ENCODE measurements around the gene GUSB.

Gene GUSB

DNA sequence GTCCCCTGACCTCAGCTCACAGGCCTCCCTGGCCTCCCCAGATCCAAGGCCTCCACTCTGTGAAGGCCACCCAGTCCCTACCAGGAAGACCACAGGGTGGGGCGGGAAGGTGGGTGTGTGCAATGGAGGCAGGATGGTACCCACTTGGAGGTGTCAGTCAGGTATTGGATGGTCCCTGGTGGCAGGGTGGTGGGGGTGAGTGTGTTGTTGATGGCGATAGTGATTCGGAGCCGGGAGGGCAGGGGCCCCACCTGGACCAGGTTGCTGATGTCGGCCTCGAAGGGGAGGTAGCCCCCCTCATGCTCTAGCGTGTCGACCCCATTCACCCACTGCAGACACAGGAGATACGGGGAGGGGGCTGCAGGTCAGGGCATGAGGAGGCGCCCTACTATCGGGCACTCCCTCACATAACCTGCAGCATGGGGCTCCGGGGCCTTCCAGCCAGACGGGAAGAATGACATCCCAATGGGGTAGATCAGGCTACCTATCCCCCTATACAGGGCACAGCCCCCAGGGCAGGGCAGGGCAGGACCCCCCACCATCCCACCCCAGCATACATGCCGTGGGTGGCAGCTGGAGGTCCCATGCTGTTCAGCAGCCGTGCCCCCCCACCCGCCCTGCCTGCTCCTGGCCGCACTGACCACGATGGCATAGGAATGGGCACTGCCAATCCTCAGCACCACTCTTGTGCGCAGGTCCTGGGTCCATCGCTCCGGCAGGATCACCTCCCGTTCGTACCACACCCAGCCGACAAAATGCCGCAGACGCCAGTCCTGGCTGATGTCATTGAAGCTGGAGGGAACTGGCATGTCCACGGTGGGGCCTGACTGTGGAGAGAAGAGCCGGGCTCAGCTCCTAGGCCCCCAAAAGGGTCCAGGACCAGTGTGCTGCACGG lies 2.2 kb downstream of the GUSB start:
- no peak overlapping the region for H3K4me3 ChIP-seq (ENCODE audit: control insufficient read depth, low read depth, low read length)
- DNase-seq (ENCODE audit: low read depth) = no peak
- TF ChIP-seq, protein P1, sequence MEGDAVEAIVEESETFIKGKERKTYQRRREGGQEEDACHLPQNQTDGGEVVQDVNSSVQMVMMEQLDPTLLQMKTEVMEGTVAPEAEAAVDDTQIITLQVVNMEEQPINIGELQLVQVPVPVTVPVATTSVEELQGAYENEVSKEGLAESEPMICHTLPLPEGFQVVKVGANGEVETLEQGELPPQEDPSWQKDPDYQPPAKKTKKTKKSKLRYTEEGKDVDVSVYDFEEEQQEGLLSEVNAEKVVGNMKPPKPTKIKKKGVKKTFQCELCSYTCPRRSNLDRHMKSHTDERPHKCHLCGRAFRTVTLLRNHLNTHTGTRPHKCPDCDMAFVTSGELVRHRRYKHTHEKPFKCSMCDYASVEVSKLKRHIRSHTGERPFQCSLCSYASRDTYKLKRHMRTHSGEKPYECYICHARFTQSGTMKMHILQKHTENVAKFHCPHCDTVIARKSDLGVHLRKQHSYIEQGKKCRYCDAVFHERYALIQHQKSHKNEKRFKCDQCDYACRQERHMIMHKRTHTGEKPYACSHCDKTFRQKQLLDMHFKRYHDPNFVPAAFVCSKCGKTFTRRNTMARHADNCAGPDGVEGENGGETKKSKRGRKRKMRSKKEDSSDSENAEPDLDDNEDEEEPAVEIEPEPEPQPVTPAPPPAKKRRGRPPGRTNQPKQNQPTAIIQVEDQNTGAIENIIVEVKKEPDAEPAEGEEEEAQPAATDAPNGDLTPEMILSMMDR (IDR thresholded peaks at IDR 0.05; ENCODE audit: control insufficient read depth, insufficient read depth, low read depth, low read length, missing control alignments) = no peak

DNA sequence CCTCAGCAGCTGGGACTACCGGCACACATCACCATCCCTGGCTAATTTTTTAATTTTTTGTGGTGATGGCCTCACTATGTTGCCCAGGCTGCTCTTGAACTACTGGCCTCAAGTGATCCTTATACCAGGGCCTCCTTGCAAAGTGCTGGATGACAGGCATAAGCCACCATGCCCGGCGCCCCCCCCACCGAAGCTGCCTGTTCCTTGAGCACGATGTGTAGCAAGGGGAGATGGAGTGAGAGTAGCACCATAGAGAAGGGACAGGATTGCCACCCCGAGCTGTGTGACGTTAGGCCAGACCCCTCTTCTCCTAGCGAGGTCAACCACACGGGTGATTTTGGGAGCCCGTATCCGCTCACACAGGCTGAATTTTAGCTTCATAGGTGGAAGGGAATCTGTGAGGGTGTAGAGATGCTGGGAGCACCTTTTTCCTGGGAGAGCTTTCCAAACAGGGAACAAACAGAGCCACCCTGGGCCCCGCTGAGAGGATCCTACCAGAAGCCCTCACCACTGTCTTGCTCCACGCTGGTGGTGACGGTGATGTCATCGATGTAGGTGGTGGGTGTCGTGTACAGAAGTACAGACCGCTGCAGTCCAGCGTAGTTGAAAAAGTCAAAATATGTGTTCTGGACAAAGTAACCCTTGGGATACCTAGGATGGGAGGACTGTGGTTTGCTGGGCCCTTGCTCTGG lies 3.0 kb downstream of the GUSB start:
- H3K4me3 ChIP-seq (ENCODE audit: control insufficient read depth, low read depth, low read length) = no peak overlapping the region
- no peak for DNase-seq (ENCODE audit: low read depth)
- TF ChIP-seq, protein P1 (IDR thresholded peaks at IDR 0.05; ENCODE audit: control insufficient read depth, insufficient read depth, low read depth, low read length, missing control alignments) = no peak

DNA sequence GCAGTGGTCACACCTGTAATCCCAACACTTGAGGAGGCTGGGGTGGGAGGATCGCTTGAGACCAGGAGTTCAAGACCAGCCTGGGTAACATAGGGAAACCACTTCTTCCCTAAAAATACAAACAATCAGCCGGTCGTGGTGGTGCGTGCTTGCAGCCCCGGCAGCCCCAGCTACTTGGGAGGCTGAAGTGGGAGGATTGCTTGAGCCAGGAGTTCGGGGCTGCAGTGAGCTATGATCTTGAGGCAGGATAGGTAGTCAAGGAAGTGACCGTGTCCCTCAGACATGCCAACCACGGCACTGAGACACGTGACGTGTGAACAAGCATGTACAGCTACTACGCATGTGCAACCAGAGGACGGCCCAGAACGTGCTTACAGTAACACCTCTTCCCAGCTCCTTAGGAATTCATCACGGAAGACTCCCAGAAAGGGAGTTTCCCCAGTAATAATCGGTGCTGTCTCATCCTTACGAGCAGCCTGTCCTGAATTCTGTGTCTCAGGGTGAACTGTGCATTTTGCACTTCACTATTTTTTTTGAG lies 5.3 kb downstream of the GUSB start:
- no peak overlapping the region for H3K4me3 ChIP-seq (ENCODE audit: control insufficient read depth, low read depth, low read length)
- TF ChIP-seq, protein P1 (IDR thresholded peaks at IDR 0.05; ENCODE audit: control insufficient read depth, insufficient read depth, low read depth, low read length, missing control alignments) = no peak
- no peak for DNase-seq (ENCODE audit: low read depth)

DNA sequence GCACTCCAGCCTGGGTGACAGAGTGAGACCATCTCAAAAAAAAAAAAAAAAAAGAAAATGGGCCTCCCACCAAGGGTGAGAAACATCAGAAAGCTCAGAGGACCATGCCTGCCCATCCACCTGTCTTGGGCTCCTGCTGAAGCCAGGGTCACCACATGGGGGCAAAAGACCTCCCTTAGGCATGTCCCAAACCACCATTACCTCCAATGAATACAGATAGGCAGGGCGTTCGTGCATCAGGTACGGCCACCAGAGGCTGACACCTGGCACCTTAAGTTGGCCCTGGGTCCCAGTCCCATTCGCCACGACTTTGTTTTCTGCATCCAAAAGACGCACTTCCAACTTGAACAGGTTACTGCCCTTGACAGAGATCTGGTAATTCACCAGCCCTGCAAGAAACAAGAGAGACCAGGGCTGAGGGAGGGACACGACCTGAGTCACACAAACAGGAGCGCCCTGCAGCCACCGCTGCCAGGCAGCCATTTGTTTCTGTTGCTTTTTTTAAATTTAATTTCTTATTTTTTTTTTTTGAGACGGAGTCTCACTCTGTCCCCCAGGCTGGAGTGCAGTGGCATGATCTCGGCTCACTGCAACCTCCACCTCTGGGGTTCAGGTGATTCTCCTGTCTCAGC lies 6.1 kb downstream of the GUSB start:
- H3K4me3 ChIP-seq (ENCODE audit: control insufficient read depth, low read depth, low read length) = no peak overlapping the region
- DNase-seq (ENCODE audit: low read depth) = no peak
- TF ChIP-seq, protein P1 (IDR thresholded peaks at IDR 0.05; ENCODE audit: control insufficient read depth, insufficient read depth, low read depth, low read length, missing control alignments) = no peak

DNA sequence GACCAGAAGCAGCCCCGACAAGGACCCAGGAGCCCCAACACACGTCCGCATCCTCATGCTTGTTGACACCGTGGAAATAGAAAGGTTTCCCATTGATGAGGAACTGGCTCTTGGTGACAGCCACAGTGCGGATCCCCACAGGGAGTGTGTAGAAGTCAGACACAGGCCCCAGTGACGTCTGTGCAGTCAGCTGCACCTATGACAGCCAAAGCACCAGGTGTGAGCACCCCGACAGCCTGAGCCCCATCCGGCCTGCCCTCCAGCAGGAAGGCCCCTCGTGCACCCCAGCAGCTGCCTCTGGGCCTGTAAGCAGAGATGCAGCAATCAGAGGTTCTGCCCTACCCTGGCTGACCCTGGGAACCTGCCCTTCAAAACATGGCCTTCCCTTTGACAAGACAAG lies 7.1 kb downstream of the GUSB start:
- DNase-seq (ENCODE audit: low read depth) = no peak
- TF ChIP-seq, protein P1 (IDR thresholded peaks at IDR 0.05; ENCODE audit: control insufficient read depth, insufficient read depth, low read depth, low read length, missing control alignments) = no peak
- H3K4me3 ChIP-seq (ENCODE audit: control insufficient read depth, low read depth, low read length) = no peak overlapping the region

DNA sequence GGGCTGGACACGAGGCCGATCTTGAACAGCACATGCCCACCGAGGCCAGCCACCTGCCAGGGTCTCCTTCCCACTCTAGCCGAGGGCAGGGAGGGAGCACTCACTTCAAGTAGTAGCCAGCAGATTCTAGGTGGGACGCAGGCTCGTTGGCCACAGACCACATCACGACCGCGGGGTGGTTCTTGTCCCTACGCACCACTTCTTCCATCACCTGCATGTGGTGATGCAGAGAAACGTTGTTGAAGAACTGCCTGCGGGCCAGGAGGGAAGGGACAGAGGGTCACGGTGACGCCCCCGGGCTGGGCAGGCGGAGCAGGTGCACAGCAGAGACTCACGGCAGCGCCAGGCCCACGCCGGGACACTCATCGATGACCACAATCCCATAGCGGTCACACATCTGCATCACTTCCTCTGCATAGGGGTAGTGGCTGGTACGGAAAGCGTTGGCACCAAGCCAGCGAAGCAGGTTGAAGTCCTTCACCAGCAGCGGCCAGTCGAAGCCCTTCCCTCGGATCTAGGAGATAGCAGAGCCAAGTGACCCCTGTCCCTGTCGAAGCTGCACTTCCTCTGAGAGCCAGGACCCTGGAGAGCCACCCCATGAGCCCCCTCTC lies 7.7 kb downstream of the GUSB start:
- TF ChIP-seq, protein P1 (IDR thresholded peaks at IDR 0.05; ENCODE audit: control insufficient read depth, insufficient read depth, low read depth, low read length, missing control alignments) = no peak
- DNase-seq (ENCODE audit: low read depth) = no peak
- no peak overlapping the region for H3K4me3 ChIP-seq (ENCODE audit: control insufficient read depth, low read depth, low read length)
